B cell (primary cell): ENCODE data around the gene NPBWR2.

Experiments
- CTCF ChIP-seq: fragments of 200-600 bp; IDR thresholded peaks from one replicate; pipeline ENCODE4 v1.8.0; 2022; ENCODE audit warnings: antibody characterized with exemption, mild to moderate bottlenecking
- EZH2 ChIP-seq: IDR thresholded peaks from 2 replicates; pipeline ENCODE4 v1.6.1; 2012; ENCODE audit warnings: borderline replicate concordance, low read depth, mild to moderate bottlenecking, moderate library complexity, low read length; ENCODE audit not compliant: insufficient read depth, poor library complexity, severe bottlenecking

- no peak for TF ChIP-seq CTCF
- no peak for TF ChIP-seq EZH2
Observed at GRCh38 chr20:64144144-64144912, 37.0 kb upstream of the NPBWR2 start.
